Common myeloid progenitor, CD34-positive (primary cell): ENCODE data around the gene VILL.

Experiments
- CTCF ChIA-PET: fragments of 350-600 bp; sonication (Branson Sonifier 250); formaldehyde crosslinking; loops from one replicate; lab custom pipeline; 2021; ENCODE audit warnings: antibody characterized with exemption; lab: Charles Lee
- POLR2A ChIA-PET: fragments of 350-600 bp; sonication (Branson Sonifier 250); formaldehyde crosslinking; loops from one replicate; lab custom pipeline; 2021; ENCODE audit warnings: antibody characterized with exemption; lab: Charles Lee
- DNase-seq, 3 donors: peaks; one replicate each; pipeline versions ENCODE4 v3.0.0 to v3.0.0-alpha.2; 2013
- H3K27ac ChIP-seq, 2 experiments: 1 replicate in 1 of 2; 2 replicates in 1 of 2; pipeline ENCODE4 v1.7.0; 2013; ENCODE audit warnings: inconsistent platforms in 2 of 2, low read length in 2 of 2, mild to moderate bottlenecking in 2 of 2, low read depth in 1 of 2, moderate library complexity in 1 of 2; ENCODE audit not compliant: severe bottlenecking in 2 of 2, insufficient read depth in 1 of 2, poor library complexity in 1 of 2
- H3K27me3 ChIP-seq, 5 experiments: replicated peaks in 2 of 5; 1 replicate in 3 of 5; 2 replicates in 2 of 5; pipeline versions ENCODE4 v1.6.1 to v1.7.0; 2013; ENCODE audit warnings: low read length in 4 of 5, mild to moderate bottlenecking in 2 of 5, moderate library complexity in 2 of 5, inconsistent platforms in 1 of 5; ENCODE audit not compliant: insufficient read depth in 5 of 5, control insufficient read depth in 4 of 5
- H3K36me3 ChIP-seq, 4 experiments: 1 replicate in 2 of 4; 2 replicates in 2 of 4; pipeline versions ENCODE4 v1.6.1 to v1.7.0; 2013; ENCODE audit warnings: low read length in 3 of 4, control low read depth in 1 of 4, mild to moderate bottlenecking in 1 of 4; ENCODE audit not compliant: control insufficient read depth in 4 of 4, insufficient read depth in 4 of 4
- H3K4me1 ChIP-seq, 4 experiments: 1 replicate in 3 of 4; 2 replicates in 1 of 4; pipeline versions ENCODE4 v1.6.1 to v1.7.1; 2013; ENCODE audit warnings: low read length in 3 of 4, mild to moderate bottlenecking in 3 of 4, control low read depth in 1 of 4, inconsistent platforms in 1 of 4, moderate library complexity in 1 of 4; ENCODE audit not compliant: control insufficient read depth in 4 of 4, insufficient read depth in 4 of 4; ENCODE audit errors: control extremely low read depth in 1 of 4
- H3K4me3 ChIP-seq, 7 experiments: 1 replicate in 4 of 7; 2 replicates in 3 of 7; pipeline versions ENCODE4 v1.5.1 to v1.7.0; 2013; ENCODE audit warnings: mild to moderate bottlenecking in 7 of 7, low read length in 6 of 7, moderate library complexity in 6 of 7, inconsistent platforms in 2 of 7, low read depth in 2 of 7, control low read depth in 1 of 7; ENCODE audit not compliant: insufficient read depth in 4 of 7, control insufficient read depth in 1 of 7; ENCODE audit errors: extremely low read depth in 1 of 7
- H3K9me3 ChIP-seq, 5 experiments: 1 replicate in 4 of 5; 2 replicates in 1 of 5; pipeline versions ENCODE4 v1.6.1 to v1.7.1; 2013; ENCODE audit warnings: low read length in 4 of 5, mild to moderate bottlenecking in 2 of 5, inconsistent platforms in 1 of 5, low read depth in 1 of 5, moderate library complexity in 1 of 5; ENCODE audit not compliant: control insufficient read depth in 4 of 5, insufficient read depth in 2 of 5; ENCODE audit errors: control extremely low read depth in 1 of 5
- WGBS: methylation state at CpG from one replicate; pipeline ENCODE4 v1.1.5; 2013; ENCODE audit not compliant: insufficient coverage; 5-methylcytosine and 5-hydroxymethylcytosine counted together

The VILL gene

DNA sequence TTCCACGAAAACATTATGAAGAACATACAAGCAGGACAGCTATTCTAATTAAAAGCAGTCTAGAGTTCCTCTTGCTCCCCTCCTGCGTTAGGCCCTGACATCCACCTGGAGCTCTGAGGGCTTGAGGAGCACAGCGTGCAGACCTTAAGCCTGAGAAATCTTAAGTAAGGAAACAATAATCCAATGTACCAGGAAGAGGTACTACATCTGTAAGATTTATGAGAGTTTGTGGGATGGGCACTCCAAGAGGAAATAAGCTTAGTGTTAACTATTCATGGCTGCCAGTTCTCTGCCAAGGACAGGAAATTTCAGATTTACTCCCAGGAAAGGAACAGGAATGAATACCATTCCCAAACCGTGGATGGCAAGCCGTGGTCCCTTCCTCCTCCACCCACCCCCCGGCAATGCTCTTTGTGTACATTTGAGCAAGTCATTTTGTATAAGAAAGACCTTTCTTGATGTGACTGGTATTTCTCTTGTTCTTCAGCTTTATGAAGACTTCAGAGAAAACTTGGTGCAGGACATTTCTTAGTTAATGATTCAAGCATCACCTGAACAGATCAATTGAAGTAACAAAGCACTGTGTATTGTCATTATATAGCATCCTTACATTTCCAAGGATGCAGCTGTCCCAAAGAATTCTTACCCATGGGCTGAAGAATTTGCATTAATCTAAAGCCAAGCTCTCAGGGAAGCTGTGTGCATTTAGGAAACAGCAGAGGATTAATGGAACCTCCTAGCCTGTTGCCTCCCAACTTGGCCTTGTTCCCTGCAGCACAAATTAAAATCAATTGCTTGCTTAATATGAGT lies 28.8 kb upstream of the VILL start:
- ChIA-PET CTCF (interaction anchor here (0.8 to 8.8 kb wide), 10 partner anchors 6 to 98 kb away, joined by 3 to 73 read pairs (median 3); no protein-coding TSS in a partner anchor), POLR2A (no interaction called here)
- H3K4me1 ChIP-seq, result peaks cover 6 to 43% (median 19%) of the 10 kb centered on the region in 4 experiments
- WGBS, result no CpG with 5 or more reads among the region's 6 CpGs
- peak overlapping the region; percentile 17 to 18 for H3K27ac ChIP-seq
- peaks cover 0 to 8% (median 0%) of the 10 kb centered on the region in 4 experiments for H3K36me3 ChIP-seq
- no peak overlapping the region for H3K4me3 ChIP-seq
- no peaks in the 10 kb centered on the region for H3K27me3 ChIP-seq
- no peaks in the 10 kb centered on the region for H3K9me3 ChIP-seq
- no peak for DNase-seq

DNA sequence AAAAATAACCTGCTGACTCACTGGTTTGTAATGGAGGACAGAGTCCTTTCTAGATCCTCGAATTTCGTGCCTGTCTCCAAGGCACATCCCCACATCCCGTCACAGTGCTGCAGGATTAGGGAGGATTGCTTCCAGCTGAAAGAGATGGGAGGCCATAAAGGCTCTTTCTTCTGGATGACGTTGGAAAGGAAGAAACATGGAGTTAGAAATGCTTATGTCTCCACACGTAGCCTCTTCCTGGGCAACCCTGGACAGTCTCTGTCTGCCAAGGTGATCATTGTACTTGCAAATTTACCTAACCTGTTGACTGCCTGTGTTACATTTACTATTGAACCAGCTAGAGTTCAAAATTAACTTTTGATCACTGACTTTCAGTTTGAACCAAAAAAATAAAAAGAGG lies 27.6 kb upstream of the VILL start:
- Histone ChIP-seq H3K36me3 (peaks cover 0 to 8% (median 0%) of the 10 kb centered on the region in 4 experiments), H3K4me3 (peak overlapping the region in 1 of 7 experiments; percentile 59), H3K4me1 (peaks cover 0 to 36% (median 12%) of the 10 kb centered on the region in 4 experiments), H3K9me3 (no peaks in the 10 kb centered on the region), H3K27ac (peak overlapping the region in 1 of 2 experiments; percentile 26), H3K27me3 (no peaks in the 10 kb centered on the region)
- ChIA-PET CTCF (interaction anchor here (1.1 to 8.8 kb wide), 5 partner anchors 12 to 98 kb away, joined by 3 to 73 read pairs (median 4); no protein-coding TSS in a partner anchor), POLR2A (no interaction called here)
- 78% methylated on average over 2 of the region's 5 CpGs for WGBS
- no peak for DNase-seq

DNA sequence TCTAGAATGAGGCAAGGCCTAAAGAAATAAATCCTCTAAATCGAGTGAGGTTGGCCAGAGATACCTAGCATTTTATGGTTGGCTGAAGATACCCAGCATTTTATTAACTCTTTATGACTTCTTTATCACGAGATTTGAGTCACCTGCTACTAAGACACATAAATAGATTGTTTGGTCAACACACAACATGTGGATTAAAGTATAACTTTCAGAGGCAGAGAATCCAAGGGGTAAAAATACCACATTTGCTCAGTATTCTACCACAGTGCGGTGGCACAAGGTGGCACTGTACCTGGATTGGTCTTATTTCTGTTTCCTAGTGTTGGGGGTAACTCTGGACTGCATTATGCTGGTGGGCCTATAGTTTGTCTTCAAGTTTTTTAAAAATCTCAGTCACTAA lies 27.0 kb upstream of the VILL start:
- Histone ChIP-seq H3K27ac (no peak overlapping the region), H3K9me3 (no peaks in the 10 kb centered on the region), H3K4me3 (no peak overlapping the region), H3K4me1 (peaks cover 0 to 33% (median 10%) of the 10 kb centered on the region in 4 experiments), H3K36me3 (peaks cover under 1 to 11% (median 4%) of the 10 kb centered on the region in 4 experiments), H3K27me3 (no peaks in the 10 kb centered on the region)
- WGBS, result 100% methylated on average over 1 of the region's 3 CpGs
- ChIA-PET CTCF (interaction anchor here (1.2 to 8.8 kb wide), 7 partner anchors 8 to 99 kb away, joined by 3 to 73 read pairs (median 5); no protein-coding TSS in a partner anchor), POLR2A (no interaction called here)
- peak in 1 of 3 donors; percentile 26 for DNase-seq

DNA sequence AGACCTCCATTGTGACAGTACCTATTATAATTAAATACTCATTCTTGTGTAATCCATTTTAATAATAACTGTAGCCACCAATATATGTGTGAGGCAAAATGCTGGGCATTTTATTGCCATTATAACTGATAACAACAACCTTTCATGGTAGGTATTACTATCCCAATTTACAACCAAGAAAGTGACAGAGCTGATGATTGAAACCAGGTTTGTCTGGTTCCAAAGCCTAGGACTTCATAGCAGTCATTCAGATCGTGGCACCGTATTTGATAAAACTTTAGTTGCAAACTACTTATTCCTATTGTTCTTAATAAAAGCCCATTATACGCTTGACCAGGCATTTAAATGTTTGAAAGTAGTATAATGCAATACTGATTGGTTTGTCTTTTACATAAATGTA lies 26.4 kb upstream of the VILL start:
- Histone ChIP-seq H3K36me3 (peaks cover 4 to 14% (median 5%) of the 10 kb centered on the region in 4 experiments), H3K9me3 (no peaks in the 10 kb centered on the region), H3K27me3 (no peaks in the 10 kb centered on the region), H3K4me3 (no peak overlapping the region), H3K27ac (no peak overlapping the region), H3K4me1 (peaks cover 0 to 29% (median 10%) of the 10 kb centered on the region in 4 experiments)
- WGBS, result no CpG with 5 or more reads among the region's 3 CpGs
- ChIA-PET POLR2A (no interaction called here), CTCF (interaction anchor here (0.6 to 9.2 kb wide), 9 partner anchors 8 to 99 kb away, joined by 3 to 102 read pairs (median 5); no protein-coding TSS in a partner anchor)
- no peak for DNase-seq

DNA sequence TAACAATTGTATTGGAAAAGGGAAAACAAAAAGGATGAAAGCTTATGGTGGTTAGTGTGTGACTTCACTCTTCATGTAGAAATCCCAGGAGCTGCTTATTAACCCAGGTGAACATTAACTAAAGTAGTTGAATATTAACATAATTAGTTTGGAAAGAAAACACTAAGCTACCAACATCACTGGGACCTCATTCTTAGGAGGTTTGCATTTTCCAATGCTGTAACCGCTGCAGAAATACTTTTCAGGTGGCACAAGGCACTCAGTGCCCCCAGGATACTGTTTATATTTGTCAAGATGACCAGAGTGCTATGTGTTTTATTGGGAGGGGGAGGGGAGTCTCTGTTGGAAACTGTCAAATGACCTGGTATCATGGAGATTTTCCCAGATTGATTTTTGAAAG lies 25.9 kb upstream of the VILL start:
- WGBS, result 86% methylated on average over 1 of the region's 1 CpG
- CTCF ChIA-PET, result interaction anchor here (0.6 to 9.2 kb wide), 9 partner anchors 9 to 100 kb away, joined by 3 to 102 read pairs (median 5); no protein-coding TSS in a partner anchor
- Histone ChIP-seq H3K4me3 (no peak overlapping the region), H3K27ac (no peak overlapping the region), H3K9me3 (no peaks in the 10 kb centered on the region), H3K36me3 (peaks cover 4 to 20% (median 5%) of the 10 kb centered on the region in 4 experiments), H3K4me1 (peaks cover 0 to 29% (median 10%) of the 10 kb centered on the region in 4 experiments), H3K27me3 (no peaks in the 10 kb centered on the region)
- POLR2A ChIA-PET, result interaction anchor here (0.6 to 0.7 kb wide), 2 partner anchors 15 to 17 kb away, joined by 4 read pairs; no protein-coding TSS in a partner anchor
- no peak for DNase-seq

DNA sequence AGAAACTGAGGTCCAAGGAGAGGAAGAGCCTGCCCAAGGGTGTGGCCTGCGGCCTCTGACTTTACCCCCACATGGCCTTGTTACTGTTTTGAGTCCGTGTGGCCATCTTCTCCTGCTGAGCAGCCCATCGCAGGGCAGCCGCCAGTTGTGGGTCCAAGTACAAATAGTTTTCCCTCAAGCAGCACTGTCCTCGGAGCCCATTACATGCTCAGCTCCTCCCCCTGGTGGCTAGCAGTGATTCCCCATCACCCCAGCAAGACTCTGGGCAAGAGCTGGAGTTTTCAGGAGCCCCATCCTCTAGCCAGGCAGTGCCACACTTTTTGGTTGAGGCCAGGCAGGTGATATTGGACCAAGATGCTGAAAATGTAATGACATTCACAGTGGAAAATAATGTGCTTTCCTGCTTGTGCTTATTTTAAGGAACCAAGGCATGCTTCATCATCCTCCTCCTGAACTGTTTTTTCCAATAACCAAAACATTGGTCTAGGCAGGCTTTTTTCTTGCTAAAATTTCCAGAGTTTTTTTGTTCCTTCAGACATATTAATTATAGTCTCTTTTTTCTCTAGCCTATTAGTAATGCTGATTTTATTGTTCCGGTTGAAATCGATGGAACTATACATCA lies 23.2 kb upstream of the VILL start:
- Histone ChIP-seq H3K27me3 (no peaks in the 10 kb centered on the region), H3K9me3 (no peaks in the 10 kb centered on the region), H3K36me3 (peaks cover 4 to 35% (median 7%) of the 10 kb centered on the region in 4 experiments), H3K27ac (no peak overlapping the region), H3K4me3 (no peak overlapping the region), H3K4me1 (peaks cover 0 to 15% (median 4%) of the 10 kb centered on the region in 4 experiments)
- 60% methylated on average over 5 of the region's 7 CpGs for WGBS
- peak; percentile 65 to 82 (median 76) for DNase-seq
- ChIA-PET CTCF (interaction anchor here (0.8 to 9.2 kb wide), 21 partner anchors 9 to 164 kb away, joined by 3 to 102 read pairs (median 6); no protein-coding TSS in a partner anchor), POLR2A (interaction anchor here (0.7 to 0.9 kb wide), 3 partner anchors 106 to 112 kb away, joined by 3 to 4 read pairs (median 3); partner anchors contain the start of gene CTDSPL)
